ENCODE results near the gene FSTL4.

The FSTL4 gene

GRCh38 chr5:133475986-133476385 is 136.4 kb downstream of the FSTL4 start:
- H3K9ac ChIP-seq (ENCODE audit: low read length) = no peak overlapping the region
- no peaks in the 10 kb centered on the region; the same call in 1 of the 2 replicates for H3K27me3 ChIP-seq (ENCODE audit: insufficient read depth, low read length)
- no peak overlapping the region for H3K27ac ChIP-seq (ENCODE audit: low read depth, low read length, poor library complexity, severe bottlenecking)
- H3F3A ChIP-seq (ENCODE audit: insufficient read depth, low read length) = no peaks in the 10 kb centered on the region
- H3K36me3 ChIP-seq (ENCODE audit: insufficient read depth, low read length) = no peaks in the 10 kb centered on the region
- H3K79me2 ChIP-seq (ENCODE audit: insufficient read depth, low read length) = no peaks in the 10 kb centered on the region
- TF ChIP-seq EZH2 (IDR thresholded peaks at IDR 0.05; ENCODE audit: borderline replicate concordance, low read length) (no peak), CTCF (IDR thresholded peaks at IDR 0.05; ENCODE audit: low read length) (no peak)
- H3K4me1 ChIP-seq (ENCODE audit: insufficient read depth, low read length, severe bottlenecking) = no peaks in the 10 kb centered on the region
- H3K4me2 ChIP-seq (ENCODE audit: low read length) = no peak overlapping the region
- no peak overlapping the region for H3K4me3 ChIP-seq (ENCODE audit: low read depth, low read length, poor library complexity, severe bottlenecking)
- no peak overlapping the region for H2AFZ ChIP-seq (ENCODE audit: low read length)
- H3K9me2 ChIP-seq (ENCODE audit: low read depth, low read length) = no peaks in the 10 kb centered on the region
- H4K20me1 ChIP-seq (ENCODE audit: insufficient read depth, low read length) = no peaks in the 10 kb centered on the region
- no peaks in the 10 kb centered on the region for H3K9me3 ChIP-seq (ENCODE audit: low read length)

- no peaks in the 10 kb centered on the region for H3K36me3 ChIP-seq (ENCODE audit: insufficient read depth, low read length)
Measured at GRCh38 chr5:133474851-133475590, 137.3 kb downstream of the FSTL4 start.

GRCh38 chr5:133473291-133473690 is 139.1 kb downstream of the FSTL4 start:
- no peaks in the 10 kb centered on the region for H3K9me2 ChIP-seq (ENCODE audit: low read depth, low read length)
- no peak overlapping the region for H2AFZ ChIP-seq (ENCODE audit: low read length)
- H4K20me1 ChIP-seq (ENCODE audit: insufficient read depth, low read length) = no peaks in the 10 kb centered on the region
- H3K9ac ChIP-seq (ENCODE audit: low read length) = no peak overlapping the region
- H3K4me3 ChIP-seq (ENCODE audit: low read depth, low read length, poor library complexity, severe bottlenecking) = no peak overlapping the region
- no peaks in the 10 kb centered on the region for H3F3A ChIP-seq (ENCODE audit: insufficient read depth, low read length)
- no peaks in the 10 kb centered on the region for H3K4me1 ChIP-seq (ENCODE audit: insufficient read depth, low read length, severe bottlenecking)
- H3K9me3 ChIP-seq (ENCODE audit: low read length) = no peaks in the 10 kb centered on the region
- no peaks in the 10 kb centered on the region for H3K79me2 ChIP-seq (ENCODE audit: insufficient read depth, low read length)
- no peaks in the 10 kb centered on the region; the same call in 1 of the 2 replicates for H3K27me3 ChIP-seq (ENCODE audit: insufficient read depth, low read length)
- no peak overlapping the region for H3K27ac ChIP-seq (ENCODE audit: low read depth, low read length, poor library complexity, severe bottlenecking)
- H3K36me3 ChIP-seq (ENCODE audit: insufficient read depth, low read length) = no peaks in the 10 kb centered on the region
- no peak overlapping the region for H3K4me2 ChIP-seq (ENCODE audit: low read length)
- no peak for TF ChIP-seq EZH2 (IDR thresholded peaks at IDR 0.05; ENCODE audit: borderline replicate concordance, low read length)
- no peak for TF ChIP-seq CTCF (IDR thresholded peaks at IDR 0.05; ENCODE audit: low read length)

More at GRCh38 chr5:133474851-133475590, 137.3 kb downstream of the FSTL4 start:
- H3K9me2 ChIP-seq (ENCODE audit: low read depth, low read length) = no peaks in the 10 kb centered on the region
- no peaks in the 10 kb centered on the region for H3K79me2 ChIP-seq (ENCODE audit: insufficient read depth, low read length)
- H3K27me3 ChIP-seq (ENCODE audit: insufficient read depth, low read length) = no peaks in the 10 kb centered on the region; the same call in 1 of the 2 replicates
- H3K9ac ChIP-seq (ENCODE audit: low read length) = no peak overlapping the region
- no peak overlapping the region for H3K27ac ChIP-seq (ENCODE audit: low read depth, low read length, poor library complexity, severe bottlenecking)
- no peaks in the 10 kb centered on the region for H3K4me1 ChIP-seq (ENCODE audit: insufficient read depth, low read length, severe bottlenecking)
- no peak overlapping the region for H3K4me3 ChIP-seq (ENCODE audit: low read depth, low read length, poor library complexity, severe bottlenecking)
- no peaks in the 10 kb centered on the region for H3K9me3 ChIP-seq (ENCODE audit: low read length)
- TF ChIP-seq EZH2 (IDR thresholded peaks at IDR 0.05; ENCODE audit: borderline replicate concordance, low read length) (no peak), CTCF (IDR thresholded peaks at IDR 0.05; ENCODE audit: low read length) (no peak)
- no peak overlapping the region for H2AFZ ChIP-seq (ENCODE audit: low read length)
- H3K4me2 ChIP-seq (ENCODE audit: low read length) = no peak overlapping the region
- no peaks in the 10 kb centered on the region for H4K20me1 ChIP-seq (ENCODE audit: insufficient read depth, low read length)
- no peaks in the 10 kb centered on the region for H3F3A ChIP-seq (ENCODE audit: insufficient read depth, low read length)
